ENCODE data around the gene SLC47A1.

Gene SLC47A1

DNA sequence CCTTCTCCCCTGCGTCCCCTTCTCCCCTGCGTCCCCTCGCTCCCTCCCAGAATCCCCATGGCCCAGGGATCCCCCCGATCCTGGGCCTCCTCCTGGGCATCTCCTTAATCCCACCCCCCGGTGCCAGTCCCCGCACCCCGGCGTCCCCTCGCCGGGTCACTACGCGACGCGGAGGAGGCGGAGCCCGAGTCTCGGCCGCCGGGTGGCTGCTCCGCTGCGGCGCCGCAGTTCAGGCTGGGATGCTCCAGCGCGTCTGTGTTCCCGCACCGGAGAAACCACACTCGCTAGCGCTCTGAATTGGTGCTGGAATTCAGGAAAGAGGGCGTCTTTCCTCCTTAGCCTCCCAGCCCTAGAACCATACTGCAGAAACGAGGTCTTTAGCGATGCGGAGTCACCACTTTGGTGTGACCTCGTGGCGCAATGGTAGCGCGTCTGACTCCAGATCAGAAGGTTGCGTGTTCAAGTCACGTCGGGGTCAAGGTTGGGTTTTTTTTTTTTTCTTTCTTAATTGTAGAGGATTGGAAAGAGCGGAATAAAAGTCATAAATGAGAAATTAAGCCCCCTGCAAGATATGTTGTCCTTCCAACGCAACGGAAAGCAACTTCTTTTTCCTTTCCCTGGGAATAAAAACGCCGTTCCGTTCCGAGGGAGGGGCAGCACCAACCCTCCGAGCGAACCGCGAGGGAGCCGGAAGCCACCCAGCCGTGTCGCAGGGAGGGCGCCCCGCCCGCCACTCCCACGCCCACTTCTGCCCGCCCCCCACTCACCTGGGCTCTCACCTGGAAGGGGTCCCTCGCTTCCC, 25.7 kb upstream of the SLC47A1 start (continued):
- TF ChIP-seq ZNF626 (tag by site-specific recombination; IDR thresholded peaks at IDR 0.05) (no peak), ZBTB17 (tag by site-specific recombination; IDR thresholded peaks at IDR 0.05) (peak; percentile 92), ZNF138 (tag by site-specific recombination; IDR thresholded peaks at IDR 0.05; ENCODE audit: borderline replicate concordance) (no peak), ZBTB21 (tag by site-specific recombination; IDR thresholded peaks at IDR 0.05) (peak; percentile 60), ZNF610 (tag by site-specific recombination; IDR thresholded peaks at IDR 0.05; ENCODE audit: borderline replicate concordance) (peak; percentile 77; the same call in 1 of the 2 replicates), ZEB2 (tag by site-specific recombination; IDR thresholded peaks at IDR 0.05) (peak; percentile 94), ZNF433 (tag by site-specific recombination; IDR thresholded peaks at IDR 0.05; ENCODE audit: low read depth) (no peak), ZNF423 (tag by site-specific recombination; IDR thresholded peaks at IDR 0.05) (peak; percentile 58; the same call in 1 of the 2 replicates), ZNF2 (tag by site-specific recombination; IDR thresholded peaks at IDR 0.05) (peak; percentile 95), RBAK (tag by site-specific recombination; IDR thresholded peaks at IDR 0.05) (no peak), ZNF324 (tag by site-specific recombination; IDR thresholded peaks at IDR 0.05) (peak; percentile 97), SP2 (tag by site-specific recombination; IDR thresholded peaks at IDR 0.05) (peak; percentile 64), ZNF707 (tag by site-specific recombination; IDR thresholded peaks at IDR 0.05) (no peak), ZNF311 (tag by site-specific recombination; IDR thresholded peaks at IDR 0.05; ENCODE audit: borderline replicate concordance) (no peak), SCRT2 (tag by site-specific recombination; IDR thresholded peaks at IDR 0.05) (no peak), ZNF621 (tag by site-specific recombination; IDR thresholded peaks at IDR 0.05) (no peak), SP7 (tag by site-specific recombination; IDR thresholded peaks at IDR 0.05) (peak; percentile 92), ZNF510 (tag by site-specific recombination; IDR thresholded peaks at IDR 0.05; ENCODE audit: insufficient replicate concordance) (no peak), OSR2 (tag by site-specific recombination; IDR thresholded peaks at IDR 0.05) (no peak), ZSCAN30 (tag by site-specific recombination; IDR thresholded peaks at IDR 0.05) (peak; percentile 70; the same call in 1 of the 2 replicates), ZFP3 (tag by site-specific recombination; IDR thresholded peaks at IDR 0.05; ENCODE audit: low read depth) (no peak)
- TF ChIP-seq, protein P1, sequence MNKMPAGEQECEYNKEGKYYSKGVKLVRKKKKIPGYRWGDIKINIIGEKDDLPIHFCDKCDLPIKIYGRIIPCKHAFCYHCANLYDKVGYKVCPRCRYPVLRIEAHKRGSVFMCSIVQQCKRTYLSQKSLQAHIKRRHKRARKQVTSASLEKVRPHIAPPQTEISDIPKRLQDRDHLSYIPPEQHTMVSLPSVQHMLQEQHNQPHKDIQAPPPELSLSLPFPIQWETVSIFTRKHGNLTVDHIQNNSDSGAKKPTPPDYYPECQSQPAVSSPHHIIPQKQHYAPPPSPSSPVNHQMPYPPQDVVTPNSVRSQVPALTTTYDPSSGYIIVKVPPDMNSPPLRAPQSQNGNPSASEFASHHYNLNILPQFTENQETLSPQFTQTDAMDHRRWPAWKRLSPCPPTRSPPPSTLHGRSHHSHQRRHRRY (tag by site-specific recombination; IDR thresholded peaks at IDR 0.05), result no peak
- TF ChIP-seq, protein P2, sequence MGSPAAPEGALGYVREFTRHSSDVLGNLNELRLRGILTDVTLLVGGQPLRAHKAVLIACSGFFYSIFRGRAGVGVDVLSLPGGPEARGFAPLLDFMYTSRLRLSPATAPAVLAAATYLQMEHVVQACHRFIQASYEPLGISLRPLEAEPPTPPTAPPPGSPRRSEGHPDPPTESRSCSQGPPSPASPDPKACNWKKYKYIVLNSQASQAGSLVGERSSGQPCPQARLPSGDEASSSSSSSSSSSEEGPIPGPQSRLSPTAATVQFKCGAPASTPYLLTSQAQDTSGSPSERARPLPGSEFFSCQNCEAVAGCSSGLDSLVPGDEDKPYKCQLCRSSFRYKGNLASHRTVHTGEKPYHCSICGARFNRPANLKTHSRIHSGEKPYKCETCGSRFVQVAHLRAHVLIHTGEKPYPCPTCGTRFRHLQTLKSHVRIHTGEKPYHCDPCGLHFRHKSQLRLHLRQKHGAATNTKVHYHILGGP (tag by site-specific recombination; IDR thresholded peaks at IDR 0.05), result no peak
- TF ChIP-seq, protein P3, sequence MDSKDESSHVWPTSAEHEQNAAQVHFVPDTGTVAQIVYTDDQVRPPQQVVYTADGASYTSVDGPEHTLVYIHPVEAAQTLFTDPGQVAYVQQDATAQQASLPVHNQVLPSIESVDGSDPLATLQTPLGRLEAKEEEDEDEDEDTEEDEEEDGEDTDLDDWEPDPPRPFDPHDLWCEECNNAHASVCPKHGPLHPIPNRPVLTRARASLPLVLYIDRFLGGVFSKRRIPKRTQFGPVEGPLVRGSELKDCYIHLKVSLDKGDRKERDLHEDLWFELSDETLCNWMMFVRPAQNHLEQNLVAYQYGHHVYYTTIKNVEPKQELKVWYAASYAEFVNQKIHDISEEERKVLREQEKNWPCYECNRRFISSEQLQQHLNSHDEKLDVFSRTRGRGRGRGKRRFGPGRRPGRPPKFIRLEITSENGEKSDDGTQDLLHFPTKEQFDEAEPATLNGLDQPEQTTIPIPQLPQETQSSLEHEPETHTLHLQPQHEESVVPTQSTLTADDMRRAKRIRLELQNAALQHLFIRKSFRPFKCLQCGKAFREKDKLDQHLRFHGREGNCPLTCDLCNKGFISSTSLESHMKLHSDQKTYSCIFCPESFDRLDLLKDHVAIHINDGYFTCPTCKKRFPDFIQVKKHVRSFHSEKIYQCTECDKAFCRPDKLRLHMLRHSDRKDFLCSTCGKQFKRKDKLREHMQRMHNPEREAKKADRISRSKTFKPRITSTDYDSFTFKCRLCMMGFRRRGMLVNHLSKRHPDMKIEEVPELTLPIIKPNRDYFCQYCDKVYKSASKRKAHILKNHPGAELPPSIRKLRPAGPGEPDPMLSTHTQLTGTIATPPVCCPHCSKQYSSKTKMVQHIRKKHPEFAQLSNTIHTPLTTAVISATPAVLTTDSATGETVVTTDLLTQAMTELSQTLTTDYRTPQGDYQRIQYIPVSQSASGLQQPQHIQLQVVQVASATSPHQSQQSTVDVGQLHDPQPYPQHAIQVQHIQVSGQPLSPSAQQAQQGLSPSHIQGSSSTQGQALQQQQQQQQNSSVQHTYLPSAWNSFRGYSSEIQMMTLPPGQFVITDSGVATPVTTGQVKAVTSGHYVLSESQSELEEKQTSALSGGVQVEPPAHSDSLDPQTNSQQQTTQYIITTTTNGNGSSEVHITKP (tag by site-specific recombination; IDR thresholded peaks at IDR 0.05), result peak; percentile 81
- TF ChIP-seq, protein P4, sequence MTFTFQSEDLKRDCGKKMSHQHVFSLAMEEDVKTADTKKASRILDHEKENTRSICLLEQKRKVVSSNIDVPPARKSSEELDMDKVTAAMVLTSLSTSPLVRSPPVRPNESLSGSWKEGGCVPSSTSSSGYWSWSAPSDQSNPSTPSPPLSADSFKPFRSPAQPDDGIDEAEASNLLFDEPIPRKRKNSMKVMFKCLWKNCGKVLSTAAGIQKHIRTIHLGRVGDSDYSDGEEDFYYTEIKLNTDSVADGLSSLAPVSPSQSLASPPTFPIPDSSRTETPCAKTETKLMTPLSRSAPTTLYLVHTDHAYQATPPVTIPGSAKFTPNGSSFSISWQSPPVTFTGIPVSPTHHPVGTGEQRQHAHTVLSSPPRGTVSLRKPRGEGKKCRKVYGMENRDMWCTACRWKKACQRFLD (tag by site-specific recombination; IDR thresholded peaks at IDR 0.05), result 0 out of 2 replicates have a peak, but pooled peaks have one; percentile 52
- TF ChIP-seq, protein P5, sequence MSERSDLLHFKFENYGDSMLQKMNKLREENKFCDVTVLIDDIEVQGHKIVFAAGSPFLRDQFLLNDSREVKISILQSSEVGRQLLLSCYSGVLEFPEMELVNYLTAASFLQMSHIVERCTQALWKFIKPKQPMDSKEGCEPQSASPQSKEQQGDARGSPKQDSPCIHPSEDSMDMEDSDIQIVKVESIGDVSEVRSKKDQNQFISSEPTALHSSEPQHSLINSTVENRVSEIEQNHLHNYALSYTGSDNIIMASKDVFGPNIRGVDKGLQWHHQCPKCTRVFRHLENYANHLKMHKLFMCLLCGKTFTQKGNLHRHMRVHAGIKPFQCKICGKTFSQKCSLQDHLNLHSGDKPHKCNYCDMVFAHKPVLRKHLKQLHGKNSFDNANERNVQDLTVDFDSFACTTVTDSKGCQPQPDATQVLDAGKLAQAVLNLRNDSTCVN (tag by site-specific recombination; optimal IDR thresholded peaks at IDR 0.05), result peak; percentile 43
- TF ChIP-seq, protein P6, sequence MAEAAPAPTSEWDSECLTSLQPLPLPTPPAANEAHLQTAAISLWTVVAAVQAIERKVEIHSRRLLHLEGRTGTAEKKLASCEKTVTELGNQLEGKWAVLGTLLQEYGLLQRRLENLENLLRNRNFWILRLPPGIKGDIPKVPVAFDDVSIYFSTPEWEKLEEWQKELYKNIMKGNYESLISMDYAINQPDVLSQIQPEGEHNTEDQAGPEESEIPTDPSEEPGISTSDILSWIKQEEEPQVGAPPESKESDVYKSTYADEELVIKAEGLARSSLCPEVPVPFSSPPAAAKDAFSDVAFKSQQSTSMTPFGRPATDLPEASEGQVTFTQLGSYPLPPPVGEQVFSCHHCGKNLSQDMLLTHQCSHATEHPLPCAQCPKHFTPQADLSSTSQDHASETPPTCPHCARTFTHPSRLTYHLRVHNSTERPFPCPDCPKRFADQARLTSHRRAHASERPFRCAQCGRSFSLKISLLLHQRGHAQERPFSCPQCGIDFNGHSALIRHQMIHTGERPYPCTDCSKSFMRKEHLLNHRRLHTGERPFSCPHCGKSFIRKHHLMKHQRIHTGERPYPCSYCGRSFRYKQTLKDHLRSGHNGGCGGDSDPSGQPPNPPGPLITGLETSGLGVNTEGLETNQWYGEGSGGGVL (tag by site-specific recombination; IDR thresholded peaks at IDR 0.05), result peak; percentile 88; the same call in 1 of the 2 replicates

Measured in HEK293 (cell line).